Tibial nerve (tissue), 4 donors: ENCODE measurements around the gene ADH5.

Experiments
- CTCF ChIP-seq, 5 experiments: fragments of 200-600 bp in 3 of 5; fragments of 450-650 bp in 2 of 5; sonication (generic) in 3 of 5; IDR thresholded peaks; one replicate each; pipeline ENCODE4 v1.5.1; 2016 to 2019; ENCODE audit warnings: antibody characterized with exemption in 5 of 5, mild to moderate bottlenecking in 3 of 5, moderate library complexity in 2 of 5
- EP300 ChIP-seq, 2 donors: sonication (generic); formaldehyde crosslinking; IDR thresholded peaks; one replicate each; pipeline ENCODE4 v1.6.1; 2017; ENCODE audit warnings: antibody characterized with exemption in 2 of 2, mild to moderate bottlenecking in 1 of 2
- POLR2A ChIP-seq, 2 donors: fragments of 450-650 bp; IDR thresholded peaks; one replicate each; pipeline ENCODE4 v1.6.1; 2017; ENCODE audit warnings: antibody characterized with exemption in 2 of 2, mild to moderate bottlenecking in 2 of 2, moderate library complexity in 2 of 2

GRCh38 chr4:99029852-99030251 is 58.7 kb downstream of the ADH5 start:
- TF ChIP-seq CTCF (IDR thresholded peaks at IDR 0.05) = no peak
- TF ChIP-seq POLR2A (IDR thresholded peaks at IDR 0.05) = no peak
- no peak for TF ChIP-seq EP300 (IDR thresholded peaks at IDR 0.05)
